ENCODE data around the gene FGGY. TPM values are rescaled to one million over a fixed set of nuclear protein-coding genes. Genes with fewer than 3 reads are reported as not detected.
"Not testable (repeated sequence)": the region's sequence is repeated elsewhere in the genome, so short reads cannot be mapped to it uniquely, and the experiment has no call there.

Gene FGGY
- total RNA-seq, 2 donors from 2014 or later = 14.6 to 24.7 TPM

GRCh38 chr1:59485171-59485570 is 188.3 kb downstream of the FGGY start:
- no peak for DNase-seq (ENCODE audit: low spot score)
- intact Hi-C loops (cut with DNase I) = no loop called here

- no peak for DNase-seq (ENCODE audit: low spot score)
- intact Hi-C loops (cut with DNase I) = no loop called here
Observed at GRCh38 chr1:59485949-59486348, 189.1 kb downstream of the FGGY start.

- DNase-seq (ENCODE audit: low spot score) = no peak
- intact Hi-C loops (cut with DNase I) = no loop called here
Observed at GRCh38 chr1:59486615-59487014, 189.7 kb downstream of the FGGY start.

DNA sequence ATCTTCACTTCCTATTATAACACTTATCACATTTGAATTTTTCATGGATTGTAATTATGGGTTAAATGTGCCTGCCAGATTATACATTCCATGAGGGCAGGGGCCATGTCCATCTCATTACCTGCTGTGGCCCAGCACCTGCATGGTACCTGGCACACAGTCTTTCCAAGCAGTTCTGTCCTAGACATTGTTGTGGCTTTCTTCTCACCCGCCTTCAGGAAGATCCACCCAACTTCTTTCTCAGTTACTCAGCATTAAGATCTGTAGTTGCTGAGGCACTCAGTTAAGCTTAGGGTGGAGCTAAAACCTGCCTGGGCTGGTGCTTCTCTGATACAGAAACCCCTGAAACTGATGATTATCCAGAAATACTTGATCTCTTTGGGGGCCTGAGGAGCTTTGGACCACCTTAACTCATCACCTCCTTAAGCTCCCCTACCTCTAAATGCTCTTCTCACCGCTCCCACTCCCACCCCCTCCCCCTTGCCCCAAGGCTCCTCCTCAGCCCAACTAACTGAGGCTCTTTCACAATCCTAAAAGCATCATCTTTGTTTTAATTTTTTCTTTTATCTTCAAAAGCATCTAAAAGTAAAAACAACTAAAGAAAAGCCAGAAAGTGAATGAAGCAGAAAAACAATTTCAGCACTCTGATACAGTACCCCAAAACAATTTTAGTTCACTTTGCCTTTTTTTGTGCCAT is 190.6 kb downstream of the FGGY start:
- no peak for DNase-seq (ENCODE audit: low spot score)
- intact Hi-C loops (cut with DNase I) = no loop called here

DNA sequence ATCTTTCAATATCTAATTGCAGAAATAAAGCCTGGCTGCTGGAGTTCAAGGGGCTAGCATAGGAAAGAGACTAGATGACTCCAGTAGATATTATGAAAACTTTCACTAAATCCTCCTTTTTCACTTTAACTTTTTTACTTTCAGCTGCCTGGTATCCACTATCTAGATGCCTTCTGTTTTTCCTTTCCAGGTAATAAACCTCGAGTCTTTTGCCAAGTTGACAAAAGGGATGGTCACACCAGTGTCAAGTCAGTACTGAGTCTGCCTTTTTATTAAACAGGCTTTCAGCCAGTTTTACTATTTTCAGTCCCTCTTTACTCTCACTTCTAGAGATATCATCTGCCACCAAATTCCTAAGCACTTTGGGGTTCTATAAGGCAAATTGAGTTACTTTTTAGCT is 195.6 kb downstream of the FGGY start:
- intact Hi-C loops (cut with DNase I) = no loop called here
- no peak for DNase-seq (ENCODE audit: low spot score)

- intact Hi-C loops (cut with DNase I) = no loop called here
- no peak for DNase-seq (ENCODE audit: low spot score)
Observed at GRCh38 chr1:59494145-59494833, 197.4 kb downstream of the FGGY start.

DNA sequence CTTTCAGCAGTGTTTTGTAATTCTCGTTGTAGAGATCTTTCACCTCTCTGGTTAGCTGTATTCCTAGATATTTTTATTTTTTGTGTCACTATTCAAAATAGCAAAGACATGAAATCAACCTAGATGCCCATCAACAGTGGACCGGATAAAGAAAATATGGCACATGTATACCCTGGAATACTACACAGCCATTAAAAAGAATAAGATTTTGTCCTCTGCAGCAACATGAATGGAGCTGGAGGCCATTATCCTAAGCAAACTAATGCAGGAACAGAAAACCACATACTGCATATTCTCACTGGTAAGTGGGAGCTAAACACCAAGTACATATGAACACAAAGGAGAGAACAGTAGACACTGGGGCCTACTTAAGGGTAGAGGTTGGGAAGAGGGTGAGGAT is 199.3 kb downstream of the FGGY start:
- intact Hi-C loops (cut with DNase I); DNase-seq (ENCODE audit: low spot score): not testable (repeated sequence)

DNA sequence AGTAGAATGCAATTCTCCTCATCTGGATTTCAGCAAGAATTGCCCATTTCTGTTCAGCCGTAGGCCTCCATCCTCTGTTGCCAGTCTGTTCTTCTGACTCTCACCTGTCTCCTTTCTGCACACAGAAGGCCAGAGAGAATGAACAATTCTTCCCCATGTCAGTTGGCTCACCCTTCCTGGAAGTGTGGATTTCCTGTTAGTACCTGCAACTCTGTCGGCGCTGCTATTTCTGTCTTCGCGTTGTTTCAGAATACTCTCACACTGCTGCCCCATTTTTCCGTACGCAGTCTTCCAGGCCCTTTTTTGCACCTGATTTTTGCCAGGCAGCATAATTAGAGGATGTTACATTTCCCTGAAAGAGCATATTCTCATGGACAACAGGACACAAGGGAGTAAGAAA is 200.7 kb downstream of the FGGY start:
- intact Hi-C loops (cut with DNase I) = no loop called here
- no peak for DNase-seq (ENCODE audit: low spot score)

DNA sequence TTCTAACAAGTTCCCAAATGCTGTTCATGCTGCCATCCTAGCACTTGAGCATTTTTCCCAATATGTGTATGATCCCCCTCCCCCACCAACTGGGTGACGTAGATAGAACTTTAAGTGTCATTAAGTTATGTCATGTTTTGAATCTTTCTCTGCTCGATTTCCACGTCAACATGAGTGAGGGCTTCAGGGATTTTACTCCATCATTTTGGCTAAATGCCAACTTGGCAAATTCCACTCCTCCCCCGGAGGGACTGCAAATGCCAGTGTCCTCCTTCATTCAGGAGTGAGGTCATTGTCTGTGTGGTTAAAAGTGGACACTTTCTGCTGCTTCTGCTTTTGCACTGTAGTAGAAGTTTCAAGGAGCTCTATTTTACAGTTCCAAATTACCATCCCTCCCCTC is 201.7 kb downstream of the FGGY start:
- no peak for DNase-seq (ENCODE audit: low spot score)
- intact Hi-C loops (cut with DNase I) = no loop called here

GRCh38 chr1:59499273-59499942 is 202.5 kb downstream of the FGGY start:
- DNase-seq (ENCODE audit: low spot score) = no peak
- intact Hi-C loops (cut with DNase I) = no loop called here

DNA sequence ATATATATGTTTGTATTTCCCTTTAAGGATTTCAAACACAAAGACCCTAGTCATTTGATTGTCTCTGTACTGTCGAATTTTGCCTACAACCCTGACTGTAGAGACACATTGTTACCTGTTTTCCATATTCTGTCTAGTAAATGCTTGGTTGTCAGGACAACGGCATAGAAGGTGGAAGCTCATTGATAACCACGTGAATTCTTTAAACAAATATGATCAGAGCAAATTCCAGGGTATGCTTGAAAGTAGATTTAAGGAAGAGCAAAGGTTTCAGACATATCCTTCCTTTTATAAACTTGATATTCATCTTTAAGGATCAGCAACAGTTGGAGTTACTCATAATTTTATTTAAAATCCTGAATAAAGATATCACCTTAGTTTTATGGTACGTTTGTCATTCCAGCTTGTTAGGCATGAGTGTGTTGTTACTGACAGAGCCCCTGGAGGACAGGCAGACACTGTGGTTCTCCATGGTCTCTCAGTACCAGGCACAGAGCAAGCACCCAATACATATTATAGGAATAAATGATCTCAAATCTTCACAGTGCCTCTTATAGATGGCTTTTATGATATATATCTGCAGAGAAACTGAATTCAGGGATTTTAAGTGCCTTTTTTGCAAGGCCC is 203.2 kb downstream of the FGGY start:
- intact Hi-C loops (cut with DNase I) = no loop called here
- DNase-seq (ENCODE audit: low spot score) = no peak

DNA sequence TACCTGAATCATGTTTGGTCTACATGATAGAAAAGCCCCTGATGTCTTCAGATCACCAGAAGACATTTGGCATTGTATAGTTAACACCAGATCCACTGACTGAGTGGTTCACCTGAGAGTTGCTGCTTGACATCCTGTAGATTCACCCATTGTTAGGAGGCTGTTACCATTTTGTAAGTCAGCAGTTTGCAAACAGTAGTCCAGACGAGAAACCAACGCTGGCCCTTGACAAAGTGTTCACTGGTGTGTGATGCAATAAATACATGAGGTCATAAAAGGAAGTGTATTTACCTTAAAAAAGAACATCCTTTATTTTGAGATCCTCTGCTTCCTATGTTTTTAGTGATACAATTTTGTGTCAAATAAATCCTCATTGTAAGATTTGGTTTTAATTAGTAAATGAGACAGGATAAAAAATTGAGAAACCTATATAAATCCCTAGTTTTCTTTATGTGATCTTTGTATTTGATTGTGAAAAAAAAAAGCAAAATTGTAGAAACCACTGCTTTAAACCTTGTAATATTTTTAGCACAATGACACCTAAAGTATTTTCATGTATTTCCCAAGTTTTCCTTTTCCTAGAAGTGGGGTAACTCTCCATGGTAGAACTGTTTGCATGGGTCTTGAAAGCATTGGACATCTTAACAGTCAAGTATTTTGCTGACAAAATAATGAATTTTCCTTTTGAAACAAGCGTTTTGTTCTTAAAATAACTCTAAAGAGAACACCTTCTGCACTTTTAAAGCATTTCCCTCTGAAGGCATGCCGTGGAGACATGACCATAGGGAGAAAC is 204.3 kb downstream of the FGGY start:
- DNase-seq (ENCODE audit: low spot score) = no peak
- intact Hi-C loops (cut with DNase I) = no loop called here

DNA sequence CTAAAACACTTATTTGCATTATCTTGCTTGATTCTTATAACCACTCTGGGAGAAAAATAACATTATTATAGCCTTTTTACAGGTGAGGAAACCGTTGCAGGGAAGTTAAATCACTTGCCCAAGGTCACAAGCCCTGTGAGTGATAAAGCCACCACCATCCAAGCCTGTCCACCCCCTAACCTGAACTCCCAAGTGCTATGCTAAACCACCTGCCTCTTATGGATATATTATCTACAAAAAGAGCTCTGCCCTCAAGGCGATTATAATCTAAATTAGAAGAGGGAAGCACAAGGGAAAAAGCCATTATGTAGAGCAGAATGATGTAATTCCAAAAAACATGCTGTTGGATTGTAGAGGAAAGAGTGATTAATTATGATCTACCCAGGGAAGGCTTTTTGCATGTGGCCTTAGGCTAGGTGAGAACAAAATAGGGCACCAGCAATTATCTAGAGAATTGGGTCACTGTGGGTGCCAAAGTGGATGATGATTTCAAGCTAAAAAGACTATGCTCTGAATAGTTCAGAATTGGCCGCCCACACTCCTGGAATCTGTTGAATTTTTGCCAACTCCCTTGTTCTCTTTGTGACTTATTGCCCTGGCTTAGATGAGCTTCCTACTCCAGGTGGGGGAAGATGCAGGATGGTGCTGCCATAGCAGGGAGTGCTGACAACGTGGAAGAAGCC is 205.3 kb downstream of the FGGY start:
- intact Hi-C loops (cut with DNase I) = no loop called here
- no peak for DNase-seq (ENCODE audit: low spot score)

DNA sequence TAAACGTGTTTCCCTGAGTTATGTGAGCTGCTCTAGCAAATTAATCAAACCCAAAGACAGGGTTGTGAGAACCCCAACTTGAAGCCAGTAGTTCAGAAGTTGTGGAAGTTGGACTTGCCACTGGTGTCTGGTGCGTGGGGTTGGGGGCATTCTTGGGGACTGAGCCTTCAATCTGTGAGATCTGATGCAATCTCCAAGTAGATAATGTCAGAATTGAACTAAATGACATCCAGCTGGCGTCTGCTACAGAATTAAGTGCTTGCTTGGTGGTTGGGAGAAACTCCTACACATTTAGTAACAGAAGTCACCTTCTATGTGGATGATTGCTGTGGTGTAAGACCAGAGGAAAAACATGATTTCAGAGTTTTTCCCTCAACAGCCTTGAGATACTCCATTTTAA is 207.4 kb downstream of the FGGY start:
- no peak for DNase-seq (ENCODE audit: low spot score)
- intact Hi-C loops (cut with DNase I) = no loop called here

DNA sequence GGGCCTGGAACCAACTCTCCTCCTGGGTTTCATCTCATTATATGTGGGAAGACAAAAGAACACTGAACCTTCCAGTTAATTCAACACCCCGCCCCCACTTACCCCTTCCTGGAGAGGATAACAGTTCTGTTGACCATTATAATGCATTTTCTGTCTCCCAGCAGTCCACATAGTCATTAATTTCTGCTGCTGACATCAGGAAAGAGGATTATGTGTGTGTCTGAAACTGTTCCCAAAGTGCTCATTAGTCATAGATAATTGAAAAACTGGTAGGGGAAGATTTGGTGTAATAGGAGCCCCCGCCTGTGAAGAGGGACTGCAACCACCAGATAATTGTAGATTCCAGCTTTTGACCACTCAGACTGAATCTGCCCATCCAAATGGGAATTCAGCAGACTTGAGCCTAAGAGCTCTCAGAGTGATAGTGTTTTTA is 208.7 kb downstream of the FGGY start:
- no peak for DNase-seq (ENCODE audit: low spot score)
- intact Hi-C loops (cut with DNase I) = no loop called here

GRCh38 chr1:59506952-59507351 is 210.1 kb downstream of the FGGY start:
- intact Hi-C loops (cut with DNase I) = no loop called here
- no peak for DNase-seq (ENCODE audit: low spot score)

GRCh38 chr1:59509341-59509875 is 212.5 kb downstream of the FGGY start:
- DNase-seq (ENCODE audit: low spot score) = no peak
- intact Hi-C loops (cut with DNase I) = no loop called here

GRCh38 chr1:59510249-59510648 is 213.4 kb downstream of the FGGY start:
- intact Hi-C loops (cut with DNase I) = no loop called here
- DNase-seq (ENCODE audit: low spot score) = no peak
